ENCODE results near the gene PSMA6.
A peak's percentile ranks its signal among the peaks of the same experiment; 100 is the strongest.
"Not testable (repeated sequence)": the region's sequence is repeated elsewhere in the genome, so short reads cannot be mapped to it uniquely, and the experiment has no call there.

PSMA6 gene

DNA sequence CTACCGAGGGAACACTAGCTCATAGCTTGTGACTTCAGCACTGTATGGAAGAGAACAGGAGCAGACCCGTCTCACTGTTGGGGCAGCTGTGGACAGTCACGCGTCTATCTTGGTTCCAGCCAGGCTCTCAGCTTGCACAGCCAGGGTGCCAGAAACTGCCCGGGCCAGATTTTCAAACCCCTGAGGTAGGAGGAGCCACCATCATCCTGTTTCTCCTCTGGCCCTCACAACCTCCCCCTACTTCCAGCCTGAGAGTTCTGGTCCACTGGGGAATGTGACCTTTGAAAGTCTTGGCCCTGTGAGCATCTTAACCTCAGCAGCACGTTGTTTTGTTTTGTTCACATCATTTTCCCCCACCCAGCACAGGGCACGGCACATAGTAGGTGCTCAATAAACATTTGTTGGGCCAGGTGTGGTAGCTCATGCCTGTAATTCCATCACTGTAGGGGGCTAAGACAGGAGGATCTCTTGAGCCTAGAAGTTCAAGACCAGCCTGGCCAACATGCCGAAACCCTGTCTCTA is 50.4 kb downstream of the PSMA6 start:
- peak overlapping the region; percentile 29 for H3K4me3 ChIP-seq (ENCODE audit: low read length)
- no peaks in the 10 kb centered on the region for H3K27me3 ChIP-seq (ENCODE audit: control insufficient read depth, insufficient read depth, low read length)
- peaks cover 17% of the 10 kb centered on the region for H3K4me1 ChIP-seq (ENCODE audit: control insufficient read depth, insufficient read depth, low read length)
- no peak overlapping the region for H3K9ac ChIP-seq (ENCODE audit: low read length)
- peak overlapping the region; percentile 93 for H3K27ac ChIP-seq (ENCODE audit: low read depth, low read length)
- H3K36me3 ChIP-seq (ENCODE audit: control insufficient read depth, insufficient read depth, low read length), result no peaks in the 10 kb centered on the region

DNA sequence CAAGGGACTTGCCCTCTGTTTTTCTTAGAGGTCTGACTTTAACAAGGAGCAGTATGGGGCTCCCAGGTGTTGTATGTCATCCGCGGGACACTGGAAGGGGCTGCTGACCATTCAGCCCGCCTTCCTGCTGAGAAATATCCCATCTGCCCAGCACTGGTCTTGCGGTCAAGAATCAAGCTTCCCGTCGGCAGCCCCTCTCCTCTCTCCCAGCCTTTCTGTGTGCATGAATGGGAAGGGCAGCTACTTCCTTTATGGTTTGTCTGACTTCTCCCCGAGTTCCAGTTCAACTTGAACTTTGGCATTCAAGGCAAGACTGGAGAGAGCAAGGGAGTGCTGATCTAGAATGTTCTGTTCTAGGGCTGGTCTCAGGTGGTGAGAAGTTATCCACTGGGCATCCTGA is 51.5 kb downstream of the PSMA6 start:
- Histone ChIP-seq H3K36me3 (ENCODE audit: control insufficient read depth, insufficient read depth, low read length) (no peaks in the 10 kb centered on the region), H3K4me3 (ENCODE audit: low read length) (no peak overlapping the region), H3K9ac (ENCODE audit: low read length) (no peak overlapping the region), H3K27me3 (ENCODE audit: control insufficient read depth, insufficient read depth, low read length) (no peaks in the 10 kb centered on the region), H3K27ac (ENCODE audit: low read depth, low read length) (no peak overlapping the region), H3K4me1 (ENCODE audit: control insufficient read depth, insufficient read depth, low read length) (peaks cover 14% of the 10 kb centered on the region)

DNA sequence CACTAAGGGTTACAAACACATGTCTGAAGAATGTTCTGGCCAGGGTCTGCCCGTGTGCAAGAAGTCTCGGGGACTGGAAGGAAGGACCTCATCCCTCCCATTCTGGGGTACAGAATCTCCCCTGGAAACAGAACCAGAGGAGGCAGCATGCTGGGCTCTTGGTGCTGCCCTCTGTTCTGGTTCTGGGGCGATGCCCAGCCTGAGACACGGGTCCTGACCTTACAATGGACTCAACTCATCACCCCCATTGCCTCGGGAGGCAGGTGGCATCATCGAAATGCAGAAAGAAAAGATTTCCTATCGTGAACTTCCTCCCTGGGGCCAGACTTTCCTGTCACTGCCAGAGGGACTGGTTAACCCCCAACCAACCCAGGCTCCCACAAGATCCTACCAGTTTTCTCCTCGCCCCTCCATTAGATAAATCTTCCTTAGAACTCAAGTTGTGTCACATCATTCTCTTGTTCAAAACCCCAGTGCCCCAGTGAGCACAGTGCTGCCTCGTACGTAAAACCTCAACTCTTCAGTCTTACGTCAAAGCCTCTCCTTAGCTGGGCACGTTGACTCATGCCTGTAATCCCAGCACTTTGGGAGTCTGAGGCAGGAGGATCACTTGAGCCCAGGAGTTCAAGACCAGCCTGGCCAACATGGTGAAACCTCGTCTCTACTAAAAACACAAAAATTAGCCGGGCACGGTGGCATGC is 52.1 kb downstream of the PSMA6 start:
- Histone ChIP-seq H3K9ac (ENCODE audit: low read length) (no peak overlapping the region), H3K4me1 (ENCODE audit: control insufficient read depth, insufficient read depth, low read length) (peaks cover 14% of the 10 kb centered on the region), H3K36me3 (ENCODE audit: control insufficient read depth, insufficient read depth, low read length) (no peaks in the 10 kb centered on the region), H3K27ac (ENCODE audit: low read depth, low read length) (no peak overlapping the region), H3K4me3 (ENCODE audit: low read length) (no peak overlapping the region), H3K27me3 (ENCODE audit: control insufficient read depth, insufficient read depth, low read length) (no peaks in the 10 kb centered on the region)

DNA sequence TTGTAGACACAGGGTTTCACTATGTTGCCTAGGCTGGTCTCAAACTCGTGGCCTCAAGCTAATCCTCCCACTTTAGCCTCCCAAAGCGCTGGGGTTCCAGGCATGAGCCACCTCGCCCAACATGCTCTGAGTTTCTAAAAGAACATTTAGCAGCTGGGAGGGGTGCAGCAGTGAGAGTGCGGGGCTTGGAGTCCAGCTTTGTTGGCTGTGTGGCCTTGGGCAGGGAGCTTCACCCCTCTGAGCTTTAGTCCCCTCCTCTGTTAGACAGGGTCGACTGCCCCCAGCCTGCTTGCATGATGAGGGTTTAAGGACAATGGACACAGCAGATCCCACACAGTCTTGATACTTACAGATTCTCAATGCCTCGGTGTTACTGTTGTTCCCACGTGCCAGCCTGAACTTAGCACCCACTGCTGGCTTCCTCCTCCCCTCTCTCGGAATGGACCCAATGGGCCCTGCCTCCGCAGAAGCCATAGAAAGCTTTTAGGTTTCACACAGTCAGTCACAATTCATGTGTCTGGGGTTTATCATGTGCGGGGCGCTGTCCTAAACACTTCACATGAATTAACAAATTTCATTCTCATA is 54.6 kb downstream of the PSMA6 start:
- no peaks in the 10 kb centered on the region for H3K27me3 ChIP-seq (ENCODE audit: control insufficient read depth, insufficient read depth, low read length)
- peaks cover 6% of the 10 kb centered on the region for H3K4me1 ChIP-seq (ENCODE audit: control insufficient read depth, insufficient read depth, low read length)
- no peak overlapping the region for H3K4me3 ChIP-seq (ENCODE audit: low read length)
- H3K27ac ChIP-seq (ENCODE audit: low read depth, low read length), result no peak overlapping the region
- H3K36me3 ChIP-seq (ENCODE audit: control insufficient read depth, insufficient read depth, low read length), result no peaks in the 10 kb centered on the region
- H3K9ac ChIP-seq (ENCODE audit: low read length), result no peak overlapping the region

DNA sequence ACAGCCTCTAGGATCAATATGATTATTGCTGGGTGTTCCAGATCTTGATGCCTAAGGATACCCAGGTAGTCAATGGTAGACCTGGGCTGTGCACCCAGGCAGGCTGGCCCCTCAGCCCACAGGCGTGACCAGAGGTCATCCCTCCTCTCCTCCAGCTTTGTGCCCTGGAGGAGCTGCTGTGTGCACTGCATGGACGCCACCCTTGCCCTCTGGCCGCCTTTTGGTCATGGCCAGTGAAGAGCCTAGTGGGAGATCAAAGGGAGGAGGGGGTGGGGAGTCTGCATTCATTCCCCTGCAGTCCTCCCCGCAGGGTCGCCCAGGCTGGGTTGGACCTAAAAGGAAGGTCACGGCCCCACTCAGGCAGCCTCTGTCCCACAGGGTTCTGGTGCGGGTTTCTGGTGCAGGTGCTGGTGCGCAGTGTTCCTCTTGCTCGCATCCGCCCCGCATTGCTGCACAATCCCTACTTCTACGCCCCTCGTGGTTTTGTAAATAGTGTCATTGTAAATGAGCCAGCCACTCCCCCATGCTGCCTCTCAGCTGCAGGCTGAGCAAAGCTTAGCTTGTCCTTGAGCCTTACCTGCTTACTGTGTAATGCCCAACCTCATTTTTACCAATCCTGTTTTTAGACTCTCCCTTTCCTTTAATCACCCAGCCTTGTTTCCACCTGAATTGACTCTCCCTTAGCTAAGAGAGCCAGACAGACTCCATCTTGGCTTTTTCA is 55.3 kb downstream of the PSMA6 start:
- no peaks in the 10 kb centered on the region for H3K27me3 ChIP-seq (ENCODE audit: control insufficient read depth, insufficient read depth, low read length)
- H3K9ac ChIP-seq (ENCODE audit: low read length), result no peak overlapping the region
- H3K27ac ChIP-seq (ENCODE audit: low read depth, low read length), result no peak overlapping the region
- H3K36me3 ChIP-seq (ENCODE audit: control insufficient read depth, insufficient read depth, low read length), result no peaks in the 10 kb centered on the region
- H3K4me3 ChIP-seq (ENCODE audit: low read length), result no peak overlapping the region
- peaks cover 2% of the 10 kb centered on the region for H3K4me1 ChIP-seq (ENCODE audit: control insufficient read depth, insufficient read depth, low read length)

DNA sequence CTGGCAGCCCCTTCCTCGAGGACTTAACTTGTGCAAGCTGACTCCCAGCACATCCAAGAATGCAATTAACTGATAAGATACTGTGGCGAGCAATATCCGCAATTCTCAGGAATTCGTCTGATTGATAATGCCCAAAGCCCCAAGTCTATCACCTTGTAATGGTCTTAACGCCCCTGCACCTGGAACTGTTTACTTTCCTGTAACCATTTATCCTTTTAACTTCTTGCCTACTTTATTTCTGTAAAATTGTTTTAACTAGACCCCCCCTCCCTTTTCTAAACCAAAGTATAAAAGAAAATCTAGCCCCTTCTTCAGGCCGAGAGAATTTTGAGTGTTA is 55.8 kb downstream of the PSMA6 start:
- not testable (repeated sequence) for H3K4me1 ChIP-seq (ENCODE audit: control insufficient read depth, insufficient read depth, low read length); H3K4me3 ChIP-seq (ENCODE audit: low read length); H3K27me3 ChIP-seq (ENCODE audit: control insufficient read depth, insufficient read depth, low read length); H3K9ac ChIP-seq (ENCODE audit: low read length); H3K36me3 ChIP-seq (ENCODE audit: control insufficient read depth, insufficient read depth, low read length); H3K27ac ChIP-seq (ENCODE audit: low read depth, low read length)

DNA sequence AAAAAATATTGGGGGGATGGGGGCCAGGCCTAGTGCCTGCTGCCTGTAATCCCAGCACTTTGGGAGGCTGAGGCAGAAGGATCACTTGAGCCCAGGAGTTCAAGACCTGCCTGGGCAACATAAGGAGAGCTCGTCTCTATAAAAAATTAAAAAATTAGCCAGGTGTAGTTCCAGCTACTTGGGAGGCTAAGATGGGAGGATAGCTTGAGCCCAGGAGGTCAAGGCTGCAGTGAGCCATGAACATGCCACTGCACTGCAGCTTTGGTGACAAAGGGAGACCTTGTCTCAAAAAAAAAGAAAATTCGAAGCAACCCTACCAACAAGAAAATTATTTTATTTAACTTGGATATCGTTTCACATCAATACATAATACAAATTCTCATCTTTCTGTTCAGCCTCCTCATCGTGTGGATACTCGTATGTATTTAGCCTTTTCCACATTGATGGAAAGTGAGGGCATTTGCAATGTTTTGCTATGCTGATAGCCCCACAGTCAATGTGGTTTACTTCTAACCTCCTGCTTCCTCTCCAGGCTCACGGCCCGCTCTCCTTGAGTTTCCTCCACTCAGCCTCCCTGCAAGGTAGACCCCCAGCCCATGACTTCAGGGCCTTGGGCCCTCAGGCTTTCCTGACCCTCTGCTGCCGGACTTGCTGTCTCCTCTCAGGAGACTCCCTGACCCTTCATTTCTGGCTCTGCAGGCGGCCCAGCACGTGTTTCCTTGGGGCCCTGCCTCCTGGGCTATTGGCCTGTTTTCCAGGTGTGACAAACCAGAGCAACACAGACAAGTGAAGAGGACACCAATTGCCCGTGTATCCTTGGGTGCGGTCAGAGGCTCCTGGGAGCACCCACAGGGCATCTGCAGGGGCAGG is 57.5 kb downstream of the PSMA6 start:
- Histone ChIP-seq H3K27me3 (ENCODE audit: control insufficient read depth, insufficient read depth, low read length) (no peaks in the 10 kb centered on the region), H3K36me3 (ENCODE audit: control insufficient read depth, insufficient read depth, low read length) (no peaks in the 10 kb centered on the region), H3K9ac (ENCODE audit: low read length) (no peak overlapping the region), H3K4me3 (ENCODE audit: low read length) (no peak overlapping the region), H3K27ac (ENCODE audit: low read depth, low read length) (no peak overlapping the region), H3K4me1 (ENCODE audit: control insufficient read depth, insufficient read depth, low read length) (no peaks in the 10 kb centered on the region)

DNA sequence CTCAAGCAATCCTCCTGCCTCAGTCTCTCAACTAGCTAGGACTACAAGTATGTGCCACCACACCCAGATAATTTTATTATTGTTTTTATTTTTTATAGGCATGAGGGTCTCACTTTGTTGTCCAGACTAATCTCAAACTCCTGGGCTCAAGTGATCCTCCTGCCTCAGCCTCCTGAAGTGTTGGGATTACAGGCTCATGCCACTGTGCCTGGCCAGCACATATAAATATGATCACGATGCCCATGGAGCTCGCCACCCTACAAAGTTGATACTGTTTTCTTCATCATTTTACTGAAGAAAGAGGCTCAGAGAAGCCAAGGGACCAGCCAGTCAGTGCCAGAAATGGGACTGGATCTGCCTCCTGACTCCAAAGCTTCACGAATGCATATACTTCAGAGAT is 59.3 kb downstream of the PSMA6 start:
- no peak overlapping the region for H3K9ac ChIP-seq (ENCODE audit: low read length)
- no peaks in the 10 kb centered on the region for H3K36me3 ChIP-seq (ENCODE audit: control insufficient read depth, insufficient read depth, low read length)
- H3K4me3 ChIP-seq (ENCODE audit: low read length), result no peak overlapping the region
- no peaks in the 10 kb centered on the region for H3K4me1 ChIP-seq (ENCODE audit: control insufficient read depth, insufficient read depth, low read length)
- no peaks in the 10 kb centered on the region for H3K27me3 ChIP-seq (ENCODE audit: control insufficient read depth, insufficient read depth, low read length)
- no peak overlapping the region for H3K27ac ChIP-seq (ENCODE audit: low read depth, low read length)

DNA sequence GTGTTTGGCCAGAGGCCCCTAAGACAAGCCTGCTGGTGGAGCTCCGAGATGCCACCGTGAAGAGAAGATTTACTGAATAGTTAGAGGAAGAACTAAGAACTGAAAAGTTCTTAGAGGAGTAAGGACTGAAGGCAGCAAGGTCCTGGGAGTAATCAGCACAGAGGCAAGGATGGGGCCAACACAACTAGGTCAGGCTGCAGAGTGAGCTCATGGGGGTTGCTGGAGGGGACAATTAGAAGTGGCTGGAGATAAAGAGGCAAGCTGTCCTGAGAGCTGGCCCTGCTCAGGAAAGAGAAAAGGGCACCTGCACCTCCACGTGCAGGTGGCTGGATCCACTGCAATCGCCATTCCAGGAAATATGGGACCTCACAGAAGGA is 59.7 kb downstream of the PSMA6 start:
- Histone ChIP-seq H3K36me3 (ENCODE audit: control insufficient read depth, insufficient read depth, low read length) (no peaks in the 10 kb centered on the region), H3K27me3 (ENCODE audit: control insufficient read depth, insufficient read depth, low read length) (no peaks in the 10 kb centered on the region), H3K4me3 (ENCODE audit: low read length) (no peak overlapping the region), H3K4me1 (ENCODE audit: control insufficient read depth, insufficient read depth, low read length) (no peaks in the 10 kb centered on the region), H3K9ac (ENCODE audit: low read length) (no peak overlapping the region), H3K27ac (ENCODE audit: low read depth, low read length) (no peak overlapping the region)

DNA sequence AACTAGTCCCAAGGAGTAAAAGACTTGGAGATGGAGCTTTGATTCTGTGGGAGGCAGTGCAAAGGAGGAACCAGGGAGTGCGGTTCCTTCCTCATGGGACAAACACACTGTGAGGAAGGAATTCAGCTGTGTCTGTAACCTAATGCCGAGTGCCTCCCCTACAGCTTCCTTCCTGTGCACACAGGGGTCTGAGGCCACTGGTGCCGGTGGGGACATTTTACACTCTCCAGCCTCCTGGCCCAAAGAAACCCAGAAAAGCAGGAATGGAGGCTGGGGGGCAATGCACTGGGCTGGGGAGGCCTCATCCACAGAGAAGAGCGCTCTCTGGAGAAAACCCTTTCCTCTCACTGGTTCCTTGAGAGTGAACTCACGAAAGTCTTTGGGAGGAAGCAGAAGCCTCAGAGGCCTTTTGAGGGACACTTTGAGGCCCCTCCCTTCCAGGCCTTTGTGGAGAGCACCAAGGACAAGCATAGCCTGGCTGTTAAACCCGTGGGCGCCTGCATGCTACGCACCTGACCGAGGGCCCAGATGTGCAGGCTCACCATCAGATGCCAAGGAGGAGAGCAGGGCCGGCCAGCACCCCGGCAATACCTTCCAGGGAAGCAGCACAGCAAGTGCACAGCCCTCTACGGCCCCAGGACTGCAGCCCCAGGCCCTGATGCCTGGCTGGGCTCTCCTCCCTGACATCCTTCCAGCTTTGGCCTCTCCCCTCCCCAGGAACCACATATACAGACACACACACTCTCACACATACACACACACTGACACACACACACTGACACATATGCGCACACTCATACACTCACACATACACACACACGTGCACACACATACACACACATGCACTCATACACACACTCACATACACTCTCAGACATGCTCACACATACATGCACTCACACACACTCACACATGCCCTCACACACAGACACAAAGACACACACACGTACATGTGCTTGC is 60.4 kb downstream of the PSMA6 start:
- Histone ChIP-seq H3K9ac (ENCODE audit: low read length) (no peak overlapping the region), H3K4me1 (ENCODE audit: control insufficient read depth, insufficient read depth, low read length) (no peaks in the 10 kb centered on the region), H3K27ac (ENCODE audit: low read depth, low read length) (no peak overlapping the region)

DNA sequence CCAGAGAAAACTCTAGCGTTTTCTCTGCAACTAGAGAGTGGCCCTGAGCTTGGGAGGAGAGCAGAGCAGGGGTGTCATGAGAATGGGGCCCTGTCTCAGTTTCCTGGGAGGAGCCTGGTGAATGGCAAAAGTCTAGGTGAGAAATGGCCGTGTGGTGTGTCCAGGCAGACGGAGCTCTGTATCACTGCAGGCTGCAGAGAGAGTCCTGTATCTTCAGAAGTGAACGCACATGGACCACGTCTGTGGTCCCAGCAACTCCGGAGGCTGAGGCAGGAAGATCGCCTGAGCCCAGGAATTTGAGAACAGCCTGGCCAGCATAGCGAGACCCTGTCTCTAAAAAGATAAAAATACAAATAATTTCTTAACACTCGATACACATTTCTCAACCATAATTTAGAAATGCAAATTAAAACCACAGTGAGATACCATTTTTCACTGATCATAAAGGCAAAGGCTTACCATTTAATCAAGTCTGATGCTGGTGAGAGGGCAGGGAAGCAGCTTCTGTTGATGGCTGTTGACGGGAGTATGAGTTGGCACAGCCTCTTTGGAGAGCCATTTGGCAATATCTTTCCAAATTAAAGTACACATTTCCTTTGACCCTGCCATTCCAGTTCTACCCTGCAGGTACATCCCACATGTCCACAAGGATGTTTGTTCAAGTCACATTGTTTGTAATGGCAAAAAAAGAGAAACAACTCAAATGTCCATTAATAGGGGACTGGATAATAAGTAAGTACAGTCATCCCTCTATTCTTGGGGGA is 61.4 kb downstream of the PSMA6 start:
- Histone ChIP-seq H3K36me3 (ENCODE audit: control insufficient read depth, insufficient read depth, low read length) (no peaks in the 10 kb centered on the region), H3K4me1 (ENCODE audit: control insufficient read depth, insufficient read depth, low read length) (no peaks in the 10 kb centered on the region), H3K27me3 (ENCODE audit: control insufficient read depth, insufficient read depth, low read length) (no peaks in the 10 kb centered on the region), H3K4me3 (ENCODE audit: low read length) (no peak overlapping the region), H3K9ac (ENCODE audit: low read length) (no peak overlapping the region), H3K27ac (ENCODE audit: low read depth, low read length) (no peak overlapping the region)

More for the DNA sequence above, 60.4 kb downstream of the PSMA6 start:
- no peaks in the 10 kb centered on the region for H3K36me3 ChIP-seq (ENCODE audit: control insufficient read depth, insufficient read depth, low read length)
- H3K27me3 ChIP-seq (ENCODE audit: control insufficient read depth, insufficient read depth, low read length), result no peaks in the 10 kb centered on the region
- H3K4me3 ChIP-seq (ENCODE audit: low read length), result no peak overlapping the region

Measured in rectal smooth muscle tissue (tissue), 1 donor.